HepG2 (cell line): ENCODE results near the gene CCT3. TPM values are rescaled to one million over a fixed set of nuclear protein-coding genes. Genes with fewer than 3 reads are reported as not detected.

Source experiments
- ATAC-seq: fragments of 200-7000 bp; cut with Tn5 transposase; 3 replicates; pipeline ENCODE4 v1.9.1; 2020; ENCODE audit warnings: mild to moderate bottlenecking, moderate library complexity
- BruUV-seq: library from RNA; stranded (reverse); fragments of 400-500 nt; replicated peaks from 2 replicates; lab custom pipeline; 2021; lab: Mats Ljungman, UMichigan
- CTCF ChIA-PET: fragments of 300-600 bp; formaldehyde crosslinking; extraction: SDS; loops from one replicate; lab custom pipeline; 2021; ENCODE audit warnings: low total read pairs, inconsistent platforms, low intra/inter-chr PET ratio; lab: Yijun Ruan, JAX
- POLR2A ChIA-PET: fragments of 350-600 bp; sonication (Branson Sonifier 250); formaldehyde crosslinking; loops from one replicate; lab custom pipeline; 2020; ENCODE audit warnings: antibody characterized with exemption, inconsistent platforms; lab: Yijun Ruan, JAX
- DNase-seq: peaks from one replicate; pipeline ENCODE4 v3.0.0-alpha.2; 2015; ENCODE audit warnings: low spot score
- FAIRE-seq: peaks from 3 replicates; lab custom pipeline; 2011; peaks lifted over from hg19 to GRCh38; lab: Jason Lieb, UNC
- H2AFZ ChIP-seq: one replicate; pipeline ENCODE4 v1.6.1; 2011; ENCODE audit warnings: low read length, inconsistent platforms
- H3K27ac ChIP-seq: fragments of 300-600 bp; 3 replicates; pipeline ENCODE4 v1.8.0; 2011; ENCODE audit warnings: mixed run types, mild to moderate bottlenecking, mixed read lengths, low read length, inconsistent platforms; ENCODE audit not compliant: insufficient read depth; ENCODE audit errors: extremely low read length
- H3K27me3 ChIP-seq, 2 experiments: fragments of 200-600 bp in 1 of 2; 2 replicates in 1 of 2; 3 replicates in 1 of 2; pipeline versions ENCODE4 v1.6.0 to v1.8.0; 2011; ENCODE audit warnings: low read length in 2 of 2, mild to moderate bottlenecking in 2 of 2, moderate library complexity in 2 of 2, inconsistent platforms in 1 of 2; ENCODE audit not compliant: insufficient read depth in 2 of 2, control insufficient read depth in 1 of 2
- H3K36me3 ChIP-seq, 2 experiments: fragments of 200-600 bp in 1 of 2; replicated peaks in 1 of 2; 2 replicates in 1 of 2; 3 replicates in 1 of 2; pipeline versions ENCODE4 v1.5.1 to v1.8.0; 2011; ENCODE audit warnings: low read length in 2 of 2, inconsistent platforms in 1 of 2; ENCODE audit not compliant: insufficient read depth in 2 of 2, control insufficient read depth in 1 of 2
- H3K4me1 ChIP-seq: 2 replicates; pipeline ENCODE4 v1.5.1; 2012; ENCODE audit warnings: low read length, inconsistent platforms; ENCODE audit not compliant: insufficient read depth
- H3K4me2 ChIP-seq: 2 replicates; pipeline ENCODE4 v1.6.0; 2011; ENCODE audit warnings: low read depth, low read length, inconsistent platforms
- H3K4me3 ChIP-seq, 3 experiments: fragments of 200-600 bp in 1 of 3; sonication (generic), shearing (Covaris generic) in 1 of 3; replicated peaks in 1 of 3; 2 replicates each; pipeline ENCODE4 v1.5.1; 2011 to 2016; ENCODE audit warnings: low read length in 3 of 3, inconsistent platforms in 2 of 3, low read depth in 2 of 3, mild to moderate bottlenecking in 2 of 3, control low read depth in 1 of 3, mixed read lengths in 1 of 3; ENCODE audit not compliant: insufficient read depth in 1 of 3
- H3K79me2 ChIP-seq: one replicate; pipeline ENCODE4 v1.6.1; 2011; ENCODE audit warnings: low read length, inconsistent platforms; ENCODE audit not compliant: insufficient read depth
- H3K9ac ChIP-seq: 2 replicates; pipeline ENCODE4 v1.6.0; 2011; ENCODE audit warnings: mild to moderate bottlenecking, low read depth, low read length, inconsistent platforms; ENCODE audit not compliant: insufficient read depth
- H3K9me3 ChIP-seq: 2 replicates; pipeline ENCODE4 v1.5.1; 2012; ENCODE audit warnings: mild to moderate bottlenecking, low read length
- H4K20me1 ChIP-seq: 2 replicates; pipeline ENCODE4 v1.6.0; 2011; ENCODE audit warnings: inconsistent platforms, mild to moderate bottlenecking, low read length, moderate library complexity; ENCODE audit not compliant: insufficient read depth
- ELF3 ChIP-seq: IDR thresholded peaks from 2 replicates; pipeline ENCODE4 v1.6.1; 2016; ENCODE audit warnings: missing genetic modification reagents, missing compliant biosample characterization
- FOXP1 ChIP-seq, 2 experiments: fragments of 450-650 bp in 1 of 2; IDR thresholded peaks; 2 replicates each; pipeline ENCODE4 v1.6.1; 2017 to 2018; ENCODE audit warnings: antibody characterized with exemption in 1 of 2
- HES4 ChIP-seq: sonication (generic); formaldehyde crosslinking; IDR thresholded peaks from 2 replicates; pipeline ENCODE4 v1.9.0; 2021; ENCODE audit warnings: mild to moderate bottlenecking, missing genetic modification reagents, borderline replicate concordance
- NFATC3 ChIP-seq: sonication (generic); formaldehyde crosslinking; IDR thresholded peaks from 2 replicates; pipeline ENCODE4 v1.5.1; 2020; ENCODE audit warnings: mild to moderate bottlenecking, missing genetic modification reagents
- POGK ChIP-seq: sonication (generic); formaldehyde crosslinking; conservative IDR thresholded peaks from 2 replicates; pipeline ENCODE4 v1.8.0; 2022; ENCODE audit warnings: mild to moderate bottlenecking, moderate library complexity, missing genetic modification reagents
- PREB ChIP-seq: sonication (generic); formaldehyde crosslinking; IDR thresholded peaks from 2 replicates; pipeline ENCODE4 v1.4.0; 2020; ENCODE audit warnings: missing genetic modification reagents
- RCOR2 ChIP-seq: IDR thresholded peaks from 2 replicates; pipeline ENCODE4 v1.6.1; 2016; ENCODE audit warnings: missing biosample characterization, missing genetic modification reagents
- TAF15 ChIP-seq: fragments of 200-400 bp; formaldehyde crosslinking; IDR thresholded peaks from one replicate; pipeline ENCODE4 v1.6.1; 2018; ENCODE audit warnings: mild to moderate bottlenecking, low read depth, low read length; ENCODE audit not compliant: poor library complexity, severe bottlenecking
- ZNF296 ChIP-seq: sonication (generic); formaldehyde crosslinking; conservative IDR thresholded peaks from 2 replicates; pipeline ENCODE4 v1.5.0; 2020; ENCODE audit warnings: mild to moderate bottlenecking, missing genetic modification reagents
- ZNF639 ChIP-seq: conservative IDR thresholded peaks from 2 replicates; pipeline ENCODE4 v1.6.1; 2018; ENCODE audit warnings: missing genetic modification reagents
- ZNF792 ChIP-seq: IDR thresholded peaks from 2 replicates; pipeline ENCODE4 v1.6.1; 2016
- ZNF841 ChIP-seq: sonication (generic); formaldehyde crosslinking; IDR thresholded peaks from 2 replicates; pipeline ENCODE4 v1.8.1; 2023; ENCODE audit warnings: missing genetic modification reagents, borderline replicate concordance
- WGBS: methylation state at CpG from one replicate; pipeline ENCODE4 v1.1.6; 2017; ENCODE audit warnings: low lambda C conversion rate; 5-methylcytosine and 5-hydroxymethylcytosine counted together
- in situ Hi-C: cut with HindIII; loops from 2 replicates; pipeline ENCODE4 v1.10.0; 2017; ENCODE audit warnings: low pct_unique_long_range_greater_than_20kb; ENCODE audit not compliant: extremely low pct_ligation_motif_present
- intact Hi-C: fragments of 100-400 bp; cut with micrococcal nuclease; formaldehyde crosslinking; loops from one replicate; pipeline ENCODE4 v1.10.0; 2022; ENCODE audit not compliant: unreplicated experiment
- polyA plus RNA-seq, 8 experiments: library from polyadenylated mRNA; depleted of rRNA in 3 of 8; stranded (reverse) in 7 of 8; unstranded in 1 of 8; fragments of >200 nt; fragmentation: Illumina TruSeq in 4 of 8; extraction: Trizol in 4 of 8; gene quantifications; 2 replicates each; pipeline versions ENCODE4 v1.2.1 to v1.2.3, GENCODE V29; 2011 to 2016; ENCODE audit warnings: low read depth in 4 of 8, missing spikeins in 1 of 8, mixed read lengths in 1 of 8; ENCODE audit not compliant: insufficient read depth in 1 of 8
- total RNA-seq, 5 experiments: library from RNA; depleted of rRNA; stranded (reverse); fragments of >200 nt; fragmentation: Illumina TruSeq; extraction: Trizol; gene quantifications; 2 replicates each; pipeline ENCODE4 v1.2.3, GENCODE V29; 2016; ENCODE audit warnings: low read depth in 1 of 5
- TF ChIP-seq, protein P1 (sequence below): sonication (generic); formaldehyde crosslinking; IDR thresholded peaks from 2 replicates; pipeline ENCODE4 v1.5.1; 2020; ENCODE audit warnings: missing genetic modification reagents, mild to moderate bottlenecking, borderline replicate concordance

CCT3 gene
- total and polyA plus RNA-seq, 2 of the 13 experiments (the other 11 are each of a cell fraction or from before 2014, with no cell fraction given), result 319 to 615 TPM

- TF ChIP-seq ZNF639 (CRISPR knock-in tag), result no peak
- no peak for TF ChIP-seq FOXP1 (IDR thresholded peaks at IDR 0.05)
- no peak for TF ChIP-seq FOXP1 (CRISPR knock-in tag; IDR thresholded peaks at IDR 0.05)
- no peak for TF ChIP-seq ZNF296 (CRISPR knock-in tag)
- TF ChIP-seq NFATC3 (CRISPR knock-in tag), result no peak
- no peak for TF ChIP-seq PREB (CRISPR knock-in tag)
- peak; percentile 39; the same call in 1 of the 2 replicates for TF ChIP-seq ELF3 (CRISPR knock-in tag)
- no peak for TF ChIP-seq TAF15
Observed at GRCh38 chr1:156281693-156282478, 56.2 kb downstream of the CCT3 start (continued).

- ATAC-seq (peak; percentile 4; the same call in 1 of the 3 replicates), FAIRE-seq (no peak), DNase-seq (no peak)
- Histone ChIP-seq H3K4me2 (peak overlapping the region; percentile 88), H3K9ac (peak overlapping the region; percentile 96), H2AFZ (no peak overlapping the region), H3K4me3 (peak overlapping the region; percentile 71 to 95 (median 87)), H3K4me1 (peaks cover 33% of the 10 kb centered on the region), H3K27me3 (no peaks in the 10 kb centered on the region; a peak in 1 of 5 replicates), H3K36me3 (peaks cover 18 to 44% of the 10 kb centered on the region in 2 experiments), H3K79me2 (peaks cover 50% of the 10 kb centered on the region), H3K27ac (peak overlapping the region; percentile 78), H4K20me1 (peaks cover 14% of the 10 kb centered on the region), H3K9me3 (no peaks in the 10 kb centered on the region)
- ChIA-PET POLR2A (interaction anchor here (0.7 to 7.1 kb wide), 7 partner anchors 9 to 136 kb away, joined by 3 to 115 read pairs (median 9); partner anchors contain the start of genes CCT3, GLMP, PAQR6 and TSACC), CTCF (no interaction called here)
- no TSS peak for BruUV-seq
- intact Hi-C loops, result no loop called here
- in situ Hi-C loops, result no loop called here
- WGBS, result 45% methylated on average over 7 of the region's 8 CpGs
- TF ChIP-seq, protein P1, sequence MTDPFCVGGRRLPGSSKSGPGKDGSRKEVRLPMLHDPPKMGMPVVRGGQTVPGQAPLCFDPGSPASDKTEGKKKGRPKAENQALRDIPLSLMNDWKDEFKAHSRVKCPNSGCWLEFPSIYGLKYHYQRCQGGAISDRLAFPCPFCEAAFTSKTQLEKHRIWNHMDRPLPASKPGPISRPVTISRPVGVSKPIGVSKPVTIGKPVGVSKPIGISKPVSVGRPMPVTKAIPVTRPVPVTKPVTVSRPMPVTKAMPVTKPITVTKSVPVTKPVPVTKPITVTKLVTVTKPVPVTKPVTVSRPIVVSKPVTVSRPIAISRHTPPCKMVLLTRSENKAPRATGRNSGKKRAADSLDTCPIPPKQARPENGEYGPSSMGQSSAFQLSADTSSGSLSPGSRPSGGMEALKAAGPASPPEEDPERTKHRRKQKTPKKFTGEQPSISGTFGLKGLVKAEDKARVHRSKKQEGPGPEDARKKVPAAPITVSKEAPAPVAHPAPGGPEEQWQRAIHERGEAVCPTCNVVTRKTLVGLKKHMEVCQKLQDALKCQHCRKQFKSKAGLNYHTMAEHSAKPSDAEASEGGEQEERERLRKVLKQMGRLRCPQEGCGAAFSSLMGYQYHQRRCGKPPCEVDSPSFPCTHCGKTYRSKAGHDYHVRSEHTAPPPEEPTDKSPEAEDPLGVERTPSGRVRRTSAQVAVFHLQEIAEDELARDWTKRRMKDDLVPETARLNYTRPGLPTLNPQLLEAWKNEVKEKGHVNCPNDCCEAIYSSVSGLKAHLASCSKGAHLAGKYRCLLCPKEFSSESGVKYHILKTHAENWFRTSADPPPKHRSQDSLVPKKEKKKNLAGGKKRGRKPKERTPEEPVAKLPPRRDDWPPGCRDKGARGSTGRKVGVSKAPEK (CRISPR knock-in tag), result no peak
- TF ChIP-seq ZNF841 (CRISPR knock-in tag) (no peak), POGK (CRISPR knock-in tag) (no peak), RCOR2 (no peak), HES4 (CRISPR knock-in tag) (no peak), ZNF792 (no peak)
Observed at GRCh38 chr1:156281281-156281680, 56.8 kb downstream of the CCT3 start.
